Mammary epithelial cell (primary cell): ENCODE data around the gene ADAMTS17.

Experiments
- EZH2 ChIP-seq: IDR thresholded peaks from 2 replicates; pipeline ENCODE4 v1.6.1; 2012; ENCODE audit warnings: low read length, inconsistent platforms, borderline replicate concordance
- TF ChIP-seq, protein P1 (sequence below), 2 donors: IDR thresholded peaks in 1 of 2; conservative IDR thresholded peaks in 1 of 2; 2 replicates each; pipeline ENCODE4 v1.5.1; 2011 to 2012; ENCODE audit warnings: inconsistent platforms in 2 of 2, low read length in 2 of 2, mild to moderate bottlenecking in 2 of 2, control low read depth in 1 of 2, low read depth in 1 of 2; ENCODE audit not compliant: insufficient read depth in 1 of 2; ENCODE audit errors: extremely low read depth in 1 of 2

GRCh38 chr15:100092034-100092433, 249.7 kb downstream of the ADAMTS17 start:
- TF ChIP-seq, protein P1, sequence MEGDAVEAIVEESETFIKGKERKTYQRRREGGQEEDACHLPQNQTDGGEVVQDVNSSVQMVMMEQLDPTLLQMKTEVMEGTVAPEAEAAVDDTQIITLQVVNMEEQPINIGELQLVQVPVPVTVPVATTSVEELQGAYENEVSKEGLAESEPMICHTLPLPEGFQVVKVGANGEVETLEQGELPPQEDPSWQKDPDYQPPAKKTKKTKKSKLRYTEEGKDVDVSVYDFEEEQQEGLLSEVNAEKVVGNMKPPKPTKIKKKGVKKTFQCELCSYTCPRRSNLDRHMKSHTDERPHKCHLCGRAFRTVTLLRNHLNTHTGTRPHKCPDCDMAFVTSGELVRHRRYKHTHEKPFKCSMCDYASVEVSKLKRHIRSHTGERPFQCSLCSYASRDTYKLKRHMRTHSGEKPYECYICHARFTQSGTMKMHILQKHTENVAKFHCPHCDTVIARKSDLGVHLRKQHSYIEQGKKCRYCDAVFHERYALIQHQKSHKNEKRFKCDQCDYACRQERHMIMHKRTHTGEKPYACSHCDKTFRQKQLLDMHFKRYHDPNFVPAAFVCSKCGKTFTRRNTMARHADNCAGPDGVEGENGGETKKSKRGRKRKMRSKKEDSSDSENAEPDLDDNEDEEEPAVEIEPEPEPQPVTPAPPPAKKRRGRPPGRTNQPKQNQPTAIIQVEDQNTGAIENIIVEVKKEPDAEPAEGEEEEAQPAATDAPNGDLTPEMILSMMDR (conservative IDR thresholded peaks at IDR 0.05 in 1 of 2, IDR thresholded peaks at IDR 0.05 in 1 of 2; ENCODE audit: extremely low read depth in 1 of 2, insufficient read depth in 1 of 2, low read depth in 1 of 2, low read length in 2 of 2) = no peak
- TF ChIP-seq EZH2 = no peak
